ENCODE data around the gene PTPRCAP. TPM values are rescaled to one million over a fixed set of nuclear protein-coding genes. Genes with fewer than 3 reads are reported as not detected.
"Not testable (repeated sequence)": the region's sequence is repeated elsewhere in the genome, so short reads cannot be mapped to it uniquely, and the experiment has no call there.

The PTPRCAP gene
- total RNA-seq, 1 donor from 2014 or later = 1.7 TPM

GRCh38 chr11:67466962-67467771, 29.7 kb upstream of the PTPRCAP start:
- ATAC-seq (no peak), DNase-seq (ENCODE audit: missing footprints) (no peak)
- intact Hi-C loops (cut with DNase I) = loop anchor here (5.0 kb wide), 1 partner anchor 65 kb away; the partner anchor contains the start of genes PPP1CA and TBC1D10C

GRCh38 chr11:67466367-67466766, 28.9 kb upstream of the PTPRCAP start:
- intact Hi-C loops (cut with DNase I) = loop anchor here (5.0 kb wide), 1 partner anchor 64 kb away; the partner anchor contains the start of genes PPP1CA and TBC1D10C
- ATAC-seq (no peak), DNase-seq (ENCODE audit: missing footprints) (no peak)

GRCh38 chr11:67465530-67465929, 28.0 kb upstream of the PTPRCAP start:
- ATAC-seq; DNase-seq (ENCODE audit: missing footprints): not testable (repeated sequence)
- intact Hi-C loops (cut with DNase I) = loop anchor here (5.0 kb wide), 1 partner anchor 63 kb away; the partner anchor contains the start of genes PPP1CA and TBC1D10C

GRCh38 chr11:67465189-67465510, 27.7 kb upstream of the PTPRCAP start:
- DNase-seq (ENCODE audit: missing footprints) = no peak
- ATAC-seq = no peak
- intact Hi-C loops (cut with DNase I) = loop anchor here (5.0 kb wide), 1 partner anchor 63 kb away; the partner anchor contains the start of genes PPP1CA and TBC1D10C

GRCh38 chr11:67464411-67465188, 27.1 kb upstream of the PTPRCAP start:
- ATAC-seq (peak; percentile 58), DNase-seq (ENCODE audit: missing footprints) (peak; percentile 95)
- intact Hi-C loops (cut with DNase I) = loop anchor here (1.0 to 5.0 kb wide), 2 partner anchors 36 to 62 kb away; partner anchors contain the start of genes PPP1CA, RPS6KB2 and TBC1D10C

GRCh38 chr11:67463680-67464410, 26.4 kb upstream of the PTPRCAP start:
- ATAC-seq (peak; percentile 3), DNase-seq (ENCODE audit: missing footprints) (peak; percentile 87)
- intact Hi-C loops (cut with DNase I) = loop anchor here (1.0 kb wide), 1 partner anchor 36 kb away; the partner anchor contains the start of gene RPS6KB2

- intact Hi-C loops (cut with DNase I) = no loop called here
- ATAC-seq = no peak
- DNase-seq (ENCODE audit: missing footprints) = no peak
These were observed 25.7 kb upstream of the PTPRCAP start for GRCh38 chr11:67463186-67463585.

- intact Hi-C loops (cut with DNase I) = no loop called here
- no peak for ATAC-seq
These were observed 20.8 kb upstream of the PTPRCAP start for GRCh38 chr11:67458266-67458665.

GRCh38 chr11:67457453-67457852, 20.0 kb upstream of the PTPRCAP start:
- ATAC-seq (no peak), DNase-seq (ENCODE audit: missing footprints) (no peak)
- intact Hi-C loops (cut with DNase I) = no loop called here

More at GRCh38 chr11:67458266-67458665, 20.8 kb upstream of the PTPRCAP start:
- no peak for DNase-seq (ENCODE audit: missing footprints)

GRCh38 chr11:67456068-67456705, 18.7 kb upstream of the PTPRCAP start:
- DNase-seq (ENCODE audit: missing footprints) (no peak), ATAC-seq (no peak)
- intact Hi-C loops (cut with DNase I) = no loop called here

GRCh38 chr11:67455054-67455453, 17.6 kb upstream of the PTPRCAP start, which contains the start of gene CABP4:
CABP4 (plus strand) TSS chr11:67455354; CDS start chr11:67455424, 70 bp downstream.
- intact Hi-C loops (cut with DNase I) = no loop called here
- no peak for ATAC-seq
- no peak for DNase-seq (ENCODE audit: missing footprints)

GRCh38 chr11:67453816-67454732, 16.6 kb upstream of the PTPRCAP start:
- no peak for ATAC-seq
- DNase-seq (ENCODE audit: missing footprints) = no peak
- intact Hi-C loops (cut with DNase I) = no loop called here

GRCh38 chr11:67452141-67452952, 14.9 kb upstream of the PTPRCAP start, which contains the start of gene GPR152:
GPR152 (minus strand) TSS chr11:67452729; CDS start chr11:67452724, 5 bp downstream.
- DNase-seq (ENCODE audit: missing footprints) (no peak), ATAC-seq (no peak)
- intact Hi-C loops (cut with DNase I) = no loop called here

- DNase-seq (ENCODE audit: missing footprints) (no peak), ATAC-seq (no peak)
- intact Hi-C loops (cut with DNase I) = no loop called here
These were observed 14.1 kb upstream of the PTPRCAP start for GRCh38 chr11:67451658-67451976.

GRCh38 chr11:67450796-67451657, 13.5 kb upstream of the PTPRCAP start:
- intact Hi-C loops (cut with DNase I) = no loop called here
- DNase-seq (ENCODE audit: missing footprints) (no peak), ATAC-seq (no peak)

Data from Right ventricle myocardium inferior (tissue), 1 donor.